ENCODE data around the gene MYOG. TPM values are rescaled to one million over a fixed set of nuclear protein-coding genes. Genes with fewer than 3 reads are reported as not detected.

Gene MYOG
- total and polyA plus RNA-seq, 5 experiments from 2014 or later = not detected

GRCh38 chr1:203126151-203126865 lies 40.5 kb upstream of the MYOG start:
- DNase-seq (peak in 1 of 10 donors; percentile 11), ATAC-seq (no peak)
- peaks cover 40 to 85% (median 70%) of the 10 kb centered on the region in 5 donors for H3K27me3 Mint-ChIP-seq
- peaks cover 16 to 26% (median 17%) of the 10 kb centered on the region in 4 donors for H3K4me1 Mint-ChIP-seq
- POLR2A ChIA-PET = no interaction called here
- peak overlapping the region in 3 of 10 donors; percentile 43 to 67 (median 62) for H3K4me3 Mint-ChIP-seq
- no peaks in the 10 kb centered on the region for H3K9me3 Mint-ChIP-seq
- no peaks in the 10 kb centered on the region for H3K36me3 Mint-ChIP-seq
- H3K27ac Mint-ChIP-seq = peak overlapping the region in 1 of 10 donors; percentile 9

GRCh38 chr1:203124546-203125317 lies 38.9 kb upstream of the MYOG start:
- H3K4me3 Mint-ChIP-seq = no peak overlapping the region
- no peaks in the 10 kb centered on the region for H3K36me3 Mint-ChIP-seq
- H3K9me3 Mint-ChIP-seq = no peaks in the 10 kb centered on the region
- ATAC-seq (no peak), DNase-seq (peak in 1 of 10 donors; percentile 7)
- H3K27me3 Mint-ChIP-seq = peaks cover 52 to 92% (median 73%) of the 10 kb centered on the region in 5 donors
- H3K27ac Mint-ChIP-seq = peak overlapping the region in 1 of 10 donors; percentile 40
- POLR2A ChIA-PET = no interaction called here
- peaks cover 16 to 26% (median 18%) of the 10 kb centered on the region in 4 donors for H3K4me1 Mint-ChIP-seq

GRCh38 chr1:203124011-203124410 lies 38.2 kb upstream of the MYOG start:
- peak in 1 of 10 donors; percentile 5 for DNase-seq
- H3K36me3 Mint-ChIP-seq = no peaks in the 10 kb centered on the region
- peaks cover 14 to 26% (median 18%) of the 10 kb centered on the region in 4 donors for H3K4me1 Mint-ChIP-seq
- H3K27me3 Mint-ChIP-seq = peaks cover 49 to 92% (median 71%) of the 10 kb centered on the region in 5 donors
- POLR2A ChIA-PET = no interaction called here
- no peak overlapping the region for H3K27ac Mint-ChIP-seq
- no peak overlapping the region for H3K4me3 Mint-ChIP-seq
- no peak for ATAC-seq
- H3K9me3 Mint-ChIP-seq = no peaks in the 10 kb centered on the region

- POLR2A ChIA-PET = no interaction called here
- Mint-ChIP-seq H3K27me3 (peaks cover 48 to 89% (median 65%) of the 10 kb centered on the region in 5 donors), H3K27ac (no peak overlapping the region), H3K4me3 (no peak overlapping the region), H3K36me3 (no peaks in the 10 kb centered on the region), H3K4me1 (peaks cover 8 to 16% (median 13%) of the 10 kb centered on the region in 4 donors), H3K9me3 (no peaks in the 10 kb centered on the region)
- peak in 1 of 10 donors; percentile 15 for DNase-seq
- ATAC-seq = no peak
Measured at GRCh38 chr1:203122159-203122558, 36.3 kb upstream of the MYOG start.

GRCh38 chr1:203121186-203122015 lies 35.6 kb upstream of the MYOG start:
- ATAC-seq (no peak), DNase-seq (peak in 1 of 10 donors; percentile 13)
- Mint-ChIP-seq H3K9me3 (no peaks in the 10 kb centered on the region), H3K4me3 (no peak overlapping the region), H3K27ac (no peak overlapping the region), H3K36me3 (no peaks in the 10 kb centered on the region), H3K4me1 (peaks cover 4 to 14% (median 8%) of the 10 kb centered on the region in 4 donors), H3K27me3 (peaks cover 44 to 86% (median 64%) of the 10 kb centered on the region in 5 donors)
- POLR2A ChIA-PET = no interaction called here

- POLR2A ChIA-PET = no interaction called here
- H3K27ac Mint-ChIP-seq = peak overlapping the region in 1 of 10 donors; percentile 15
- ATAC-seq (no peak), DNase-seq (peak in 1 of 10 donors; percentile 11)
- H3K9me3 Mint-ChIP-seq = no peaks in the 10 kb centered on the region
- H3K4me3 Mint-ChIP-seq = no peak overlapping the region
- peaks cover 3 to 11% (median 7%) of the 10 kb centered on the region in 4 donors for H3K4me1 Mint-ChIP-seq
- no peaks in the 10 kb centered on the region for H3K36me3 Mint-ChIP-seq
- H3K27me3 Mint-ChIP-seq = peaks cover 44 to 82% (median 61%) of the 10 kb centered on the region in 5 donors
Measured at GRCh38 chr1:203120325-203121153, 34.7 kb upstream of the MYOG start.

GRCh38 chr1:203117611-203118575 lies 32.1 kb upstream of the MYOG start:
- ATAC-seq (peak in 1 of 2 donors; percentile 44), DNase-seq (peak in 2 of 10 donors; percentile 6 to 16)
- H3K9me3 Mint-ChIP-seq = no peaks in the 10 kb centered on the region
- no peak overlapping the region for H3K4me3 Mint-ChIP-seq
- POLR2A ChIA-PET = no interaction called here
- H3K27me3 Mint-ChIP-seq = peaks cover 34 to 61% (median 47%) of the 10 kb centered on the region in 5 donors
- no peak overlapping the region for H3K27ac Mint-ChIP-seq
- no peaks in the 10 kb centered on the region for H3K36me3 Mint-ChIP-seq
- peaks cover 3 to 11% (median 7%) of the 10 kb centered on the region in 4 donors for H3K4me1 Mint-ChIP-seq

GRCh38 chr1:203116091-203116820 lies 30.4 kb upstream of the MYOG start:
- peaks cover 0 to 5% (median 0%) of the 10 kb centered on the region in 4 donors for H3K4me1 Mint-ChIP-seq
- DNase-seq (no peak), ATAC-seq (no peak)
- no peaks in the 10 kb centered on the region for H3K9me3 Mint-ChIP-seq
- no peak overlapping the region for H3K4me3 Mint-ChIP-seq
- H3K27me3 Mint-ChIP-seq = peaks cover 27 to 47% (median 36%) of the 10 kb centered on the region in 5 donors
- H3K36me3 Mint-ChIP-seq = no peaks in the 10 kb centered on the region
- no peak overlapping the region for H3K27ac Mint-ChIP-seq
- POLR2A ChIA-PET = no interaction called here

GRCh38 chr1:203114202-203114601 lies 28.4 kb upstream of the MYOG start:
- Mint-ChIP-seq H3K4me3 (no peak overlapping the region), H3K9me3 (no peaks in the 10 kb centered on the region), H3K27me3 (peaks cover 17 to 36% (median 32%) of the 10 kb centered on the region in 5 donors), H3K4me1 (peaks cover 0 to 2% (median 0%) of the 10 kb centered on the region in 4 donors), H3K27ac (no peak overlapping the region), H3K36me3 (no peaks in the 10 kb centered on the region)
- DNase-seq (no peak), ATAC-seq (no peak)
- POLR2A ChIA-PET = no interaction called here

- Mint-ChIP-seq H3K4me3 (no peak overlapping the region), H3K4me1 (peaks cover 0 to 2% (median 0%) of the 10 kb centered on the region in 4 donors), H3K27me3 (peaks cover 21 to 35% (median 30%) of the 10 kb centered on the region in 5 donors), H3K9me3 (no peaks in the 10 kb centered on the region), H3K27ac (no peak overlapping the region), H3K36me3 (no peaks in the 10 kb centered on the region)
- POLR2A ChIA-PET = no interaction called here
- DNase-seq (no peak), ATAC-seq (no peak)
Measured at GRCh38 chr1:203113308-203113707, 27.5 kb upstream of the MYOG start.
